ENCODE results near the gene ADRA2B.
"Not testable (repeated sequence)": the region's sequence is repeated elsewhere in the genome, so short reads cannot be mapped to it uniquely, and the experiment has no call there.

ADRA2B gene

GRCh38 chr2:96088340-96089335 is 27.7 kb downstream of the ADRA2B start:
- no peaks in the 10 kb centered on the region for H3K27me3 Mint-ChIP-seq
- H3K4me1 Mint-ChIP-seq, result no peaks in the 10 kb centered on the region
- no peaks in the 10 kb centered on the region for H3K36me3 Mint-ChIP-seq (ENCODE audit: low read depth)
- ATAC-seq (no peak), DNase-seq (no peak)
- no peaks in the 10 kb centered on the region for H3K9me3 Mint-ChIP-seq
- no peak overlapping the region for H3K27ac Mint-ChIP-seq
- no peak overlapping the region for H3K4me3 Mint-ChIP-seq

- no peak overlapping the region for H3K4me3 Mint-ChIP-seq
- no peaks in the 10 kb centered on the region for H3K27me3 Mint-ChIP-seq
- DNase-seq (no peak), ATAC-seq (no peak)
- H3K9me3 Mint-ChIP-seq, result no peaks in the 10 kb centered on the region
- no peaks in the 10 kb centered on the region for H3K36me3 Mint-ChIP-seq (ENCODE audit: low read depth)
- no peaks in the 10 kb centered on the region for H3K4me1 Mint-ChIP-seq
- no peak overlapping the region for H3K27ac Mint-ChIP-seq
Observed at GRCh38 chr2:96087130-96087529, 29.2 kb downstream of the ADRA2B start.

- Mint-ChIP-seq H3K36me3 (ENCODE audit: low read depth) (no peaks in the 10 kb centered on the region), H3K9me3 (no peaks in the 10 kb centered on the region), H3K27ac (no peak overlapping the region), H3K4me3 (no peak overlapping the region), H3K27me3 (peaks cover under 1% of the 10 kb centered on the region), H3K4me1 (no peaks in the 10 kb centered on the region)
- DNase-seq (no peak), ATAC-seq (no peak)
Observed at GRCh38 chr2:96085541-96086355, 30.6 kb downstream of the ADRA2B start.

- not testable (repeated sequence) for H3K4me3 Mint-ChIP-seq; ATAC-seq; H3K36me3 Mint-ChIP-seq (ENCODE audit: low read depth); H3K9me3 Mint-ChIP-seq; H3K27me3 Mint-ChIP-seq; H3K4me1 Mint-ChIP-seq; DNase-seq; H3K27ac Mint-ChIP-seq
Observed at GRCh38 chr2:96084858-96085518, 31.4 kb downstream of the ADRA2B start.

GRCh38 chr2:96083989-96084857 is 32.1 kb downstream of the ADRA2B start:
- Mint-ChIP-seq H3K27ac (no peak overlapping the region), H3K4me1 (no peaks in the 10 kb centered on the region), H3K9me3 (no peaks in the 10 kb centered on the region), H3K36me3 (ENCODE audit: low read depth) (no peaks in the 10 kb centered on the region), H3K4me3 (no peak overlapping the region), H3K27me3 (peaks cover 3% of the 10 kb centered on the region)
- no peak for ATAC-seq
- no peak for DNase-seq

- Mint-ChIP-seq H3K27me3 (peaks cover 3% of the 10 kb centered on the region), H3K4me3 (no peak overlapping the region), H3K4me1 (no peaks in the 10 kb centered on the region), H3K27ac (no peak overlapping the region), H3K36me3 (ENCODE audit: low read depth) (no peaks in the 10 kb centered on the region), H3K9me3 (no peaks in the 10 kb centered on the region)
- ATAC-seq (no peak), DNase-seq (no peak)
Observed at GRCh38 chr2:96083064-96083939, 33.1 kb downstream of the ADRA2B start.

- H3K27ac Mint-ChIP-seq, result no peak overlapping the region
- H3K36me3 Mint-ChIP-seq (ENCODE audit: low read depth), result no peaks in the 10 kb centered on the region
- no peak overlapping the region for H3K4me3 Mint-ChIP-seq
- ATAC-seq (no peak), DNase-seq (no peak)
- H3K27me3 Mint-ChIP-seq, result peaks cover 3% of the 10 kb centered on the region
- H3K4me1 Mint-ChIP-seq, result no peaks in the 10 kb centered on the region
- H3K9me3 Mint-ChIP-seq, result peaks cover 4% of the 10 kb centered on the region
Observed at GRCh38 chr2:96082211-96083063, 33.9 kb downstream of the ADRA2B start.

- no peak for ATAC-seq
- Mint-ChIP-seq H3K4me3 (no peak overlapping the region), H3K36me3 (ENCODE audit: low read depth) (no peaks in the 10 kb centered on the region), H3K27me3 (peaks cover 3% of the 10 kb centered on the region), H3K27ac (no peak overlapping the region), H3K9me3 (peaks cover 8% of the 10 kb centered on the region), H3K4me1 (no peaks in the 10 kb centered on the region)
- no peak for DNase-seq
Observed at GRCh38 chr2:96081042-96081441, 35.3 kb downstream of the ADRA2B start.

- H3K36me3 Mint-ChIP-seq (ENCODE audit: low read depth), result no peaks in the 10 kb centered on the region
- no peak for DNase-seq
- no peaks in the 10 kb centered on the region for H3K27me3 Mint-ChIP-seq
- H3K9me3 Mint-ChIP-seq, result peaks cover 18% of the 10 kb centered on the region
- no peak overlapping the region for H3K4me3 Mint-ChIP-seq
- no peak overlapping the region for H3K27ac Mint-ChIP-seq
- H3K4me1 Mint-ChIP-seq, result no peaks in the 10 kb centered on the region
- no peak for ATAC-seq
Observed at GRCh38 chr2:96075199-96075771, 41.1 kb downstream of the ADRA2B start.

- H3K9me3 Mint-ChIP-seq, result peaks cover 18% of the 10 kb centered on the region
- H3K27ac Mint-ChIP-seq, result no peak overlapping the region
- H3K27me3 Mint-ChIP-seq, result no peaks in the 10 kb centered on the region
- no peak overlapping the region for H3K4me3 Mint-ChIP-seq
- DNase-seq (no peak), ATAC-seq (no peak)
- no peaks in the 10 kb centered on the region for H3K36me3 Mint-ChIP-seq (ENCODE audit: low read depth)
- H3K4me1 Mint-ChIP-seq, result no peaks in the 10 kb centered on the region
Observed at GRCh38 chr2:96074156-96074555, 42.2 kb downstream of the ADRA2B start.

GRCh38 chr2:96073170-96073775 is 43.1 kb downstream of the ADRA2B start:
- no peaks in the 10 kb centered on the region for H3K36me3 Mint-ChIP-seq (ENCODE audit: low read depth)
- H3K4me3 Mint-ChIP-seq, result no peak overlapping the region
- no peak overlapping the region for H3K27ac Mint-ChIP-seq
- no peaks in the 10 kb centered on the region for H3K4me1 Mint-ChIP-seq
- DNase-seq (no peak), ATAC-seq (no peak)
- peaks cover 18% of the 10 kb centered on the region for H3K9me3 Mint-ChIP-seq
- no peaks in the 10 kb centered on the region for H3K27me3 Mint-ChIP-seq

- DNase-seq (no peak), ATAC-seq (no peak)
- Mint-ChIP-seq H3K36me3 (ENCODE audit: low read depth) (no peaks in the 10 kb centered on the region), H3K27ac (no peak overlapping the region), H3K27me3 (no peaks in the 10 kb centered on the region), H3K4me3 (no peak overlapping the region), H3K9me3 (peaks cover 17% of the 10 kb centered on the region), H3K4me1 (no peaks in the 10 kb centered on the region)
Observed at GRCh38 chr2:96072746-96073145, 43.6 kb downstream of the ADRA2B start.
